Body of pancreas (tissue), 4 donors: ENCODE measurements around the gene IGF2BP3. TPM values are rescaled to one million over a fixed set of nuclear protein-coding genes. Genes with fewer than 3 reads are reported as not detected.

Source experiments
- ATAC-seq: fragments of 150-250 bp; one replicate; pipeline ENCODE4 v1.9.1; 2016
- DNase-seq, 4 donors: peaks; one replicate each; pipeline ENCODE4 v3.0.0-alpha.2; 2019
- H3K27ac ChIP-seq, 4 donors: fragments of 200-600 bp; sonication (generic); 1 replicate in 3 of 4; 2 replicates in 1 of 4; pipeline versions ENCODE4 v1.5.1 to v1.6.1; 2016 to 2019; ENCODE audit warnings: mild to moderate bottlenecking in 1 of 4, mixed read lengths in 1 of 4, moderate library complexity in 1 of 4
- H3K27me3 ChIP-seq, 2 donors: fragments of 200-600 bp; sonication (generic); one replicate each; pipeline ENCODE4 v1.6.0; 2016; ENCODE audit warnings: mild to moderate bottlenecking in 1 of 2
- H3K36me3 ChIP-seq, 2 donors: fragments of 200-600 bp; sonication (generic); replicated peaks in 1 of 2; 2 replicates each; pipeline ENCODE4 v1.5.1; 2016; ENCODE audit warnings: low read depth in 2 of 2; ENCODE audit not compliant: insufficient read depth in 1 of 2
- H3K4me1 ChIP-seq: fragments of 200-600 bp; sonication (generic); one replicate; pipeline ENCODE4 v1.6.0; 2016
- H3K4me3 ChIP-seq, 2 donors: fragments of 200-600 bp; sonication (generic); 1 replicate in 1 of 2; 2 replicates in 1 of 2; pipeline ENCODE4 v1.5.1; 2016 to 2019
- H3K9me3 ChIP-seq, 3 donors: fragments of 200-600 bp; sonication (generic); 1 replicate in 2 of 3; 2 replicates in 1 of 3; pipeline ENCODE4 v1.5.1; 2016
- POLR2A ChIP-seq, 3 donors: fragments of 450-650 bp; IDR thresholded peaks; one replicate each; pipeline ENCODE4 v1.6.1; 2016; ENCODE audit warnings: antibody characterized with exemption in 3 of 3, mild to moderate bottlenecking in 2 of 3
- WGBS, 2 donors: methylation state at CpG; one replicate each; pipeline ENCODE4 v1.1.5; 2017; 5-methylcytosine and 5-hydroxymethylcytosine counted together
- intact Hi-C: fragments of 100-400 bp; cut with DNase I; formaldehyde crosslinking; loops from one replicate; pipeline ENCODE4 v1.15.1; 2023
- total RNA-seq, 2 donors: library from RNA; depleted of rRNA; stranded (reverse); fragments of >200 nt; gene quantifications; one replicate each; pipeline ENCODE4 v1.1.0, GENCODE V29; 2016
- TF ChIP-seq, protein P1 (sequence below), 7 experiments: fragments of 450-650 bp in 4 of 7; fragments of 200-600 bp in 3 of 7; sonication (generic) in 3 of 7; IDR thresholded peaks; one replicate each; pipeline ENCODE4 v1.5.1; 2016 to 2019; ENCODE audit warnings: antibody characterized with exemption in 7 of 7

The IGF2BP3 gene
- total RNA-seq, 2 donors from 2014 or later, result 0.33 to 1.3 TPM

DNA sequence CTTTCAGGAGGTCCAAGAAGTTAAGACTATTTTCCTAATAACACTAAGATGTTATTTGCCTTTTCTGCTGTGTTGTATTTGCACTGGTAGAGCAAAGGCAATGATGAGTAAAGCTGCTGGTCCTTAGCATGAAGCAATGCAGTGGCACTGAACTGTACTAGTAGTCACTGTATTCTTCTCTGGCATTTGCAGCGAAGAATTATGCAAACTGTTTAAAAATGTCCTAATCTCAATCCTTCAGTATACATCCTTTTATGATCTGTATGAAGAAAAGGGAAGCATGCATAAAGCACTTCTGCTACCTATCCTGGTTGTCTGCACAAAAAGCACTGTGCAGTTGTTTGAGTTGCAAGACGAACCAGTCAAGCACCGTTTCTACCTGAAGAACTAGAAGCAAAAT lies 20.4 kb downstream of the IGF2BP3 start:
- DNase-seq (no peak), ATAC-seq (no peak)
- H3K27ac ChIP-seq, result no peak overlapping the region
- H3K36me3 ChIP-seq, result no peaks in the 10 kb centered on the region
- TF ChIP-seq, protein P1, sequence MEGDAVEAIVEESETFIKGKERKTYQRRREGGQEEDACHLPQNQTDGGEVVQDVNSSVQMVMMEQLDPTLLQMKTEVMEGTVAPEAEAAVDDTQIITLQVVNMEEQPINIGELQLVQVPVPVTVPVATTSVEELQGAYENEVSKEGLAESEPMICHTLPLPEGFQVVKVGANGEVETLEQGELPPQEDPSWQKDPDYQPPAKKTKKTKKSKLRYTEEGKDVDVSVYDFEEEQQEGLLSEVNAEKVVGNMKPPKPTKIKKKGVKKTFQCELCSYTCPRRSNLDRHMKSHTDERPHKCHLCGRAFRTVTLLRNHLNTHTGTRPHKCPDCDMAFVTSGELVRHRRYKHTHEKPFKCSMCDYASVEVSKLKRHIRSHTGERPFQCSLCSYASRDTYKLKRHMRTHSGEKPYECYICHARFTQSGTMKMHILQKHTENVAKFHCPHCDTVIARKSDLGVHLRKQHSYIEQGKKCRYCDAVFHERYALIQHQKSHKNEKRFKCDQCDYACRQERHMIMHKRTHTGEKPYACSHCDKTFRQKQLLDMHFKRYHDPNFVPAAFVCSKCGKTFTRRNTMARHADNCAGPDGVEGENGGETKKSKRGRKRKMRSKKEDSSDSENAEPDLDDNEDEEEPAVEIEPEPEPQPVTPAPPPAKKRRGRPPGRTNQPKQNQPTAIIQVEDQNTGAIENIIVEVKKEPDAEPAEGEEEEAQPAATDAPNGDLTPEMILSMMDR (IDR thresholded peaks at IDR 0.05), result no peak
- TF ChIP-seq POLR2A (IDR thresholded peaks at IDR 0.05), result no peak
- H3K27me3 ChIP-seq, result no peaks in the 10 kb centered on the region
- H3K4me3 ChIP-seq, result no peak overlapping the region
- no peaks in the 10 kb centered on the region for H3K4me1 ChIP-seq
- 65 to 79% methylated on average over 3 of the region's 3 CpGs for WGBS, 2 donors
- H3K9me3 ChIP-seq, result no peaks in the 10 kb centered on the region
- intact Hi-C loops, result no loop called here

DNA sequence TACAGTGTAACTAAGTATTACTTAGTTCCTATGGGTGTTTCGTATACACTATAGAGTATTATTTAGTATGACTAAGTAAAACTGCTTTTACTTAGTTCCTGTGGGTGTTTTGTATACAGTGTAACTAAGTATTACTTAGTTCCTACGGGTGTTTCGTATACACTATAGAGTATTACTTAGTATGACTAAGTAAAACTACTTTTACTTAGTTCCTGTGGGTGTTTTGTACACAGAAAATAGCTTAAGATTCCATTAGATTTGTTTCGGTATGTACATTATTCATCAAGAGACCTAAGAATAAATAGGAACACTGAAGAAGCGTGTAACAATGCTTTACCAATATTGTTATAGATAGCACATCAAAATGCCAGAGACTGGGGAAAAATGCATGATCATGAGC lies 25.0 kb downstream of the IGF2BP3 start:
- H3K4me1 ChIP-seq, result no peaks in the 10 kb centered on the region
- DNase-seq (no peak), ATAC-seq (no peak)
- H3K27ac ChIP-seq, result no peak overlapping the region
- H3K4me3 ChIP-seq, result no peak overlapping the region
- H3K9me3 ChIP-seq, result no peaks in the 10 kb centered on the region
- no peak for TF ChIP-seq POLR2A (IDR thresholded peaks at IDR 0.05)
- TF ChIP-seq, protein P1 (IDR thresholded peaks at IDR 0.05), result no peak
- no peaks in the 10 kb centered on the region for H3K27me3 ChIP-seq
- intact Hi-C loops, result no loop called here
- H3K36me3 ChIP-seq, result no peaks in the 10 kb centered on the region
- WGBS, 2 donors, result 72 to 82% methylated on average over 5 of the region's 5 CpGs

DNA sequence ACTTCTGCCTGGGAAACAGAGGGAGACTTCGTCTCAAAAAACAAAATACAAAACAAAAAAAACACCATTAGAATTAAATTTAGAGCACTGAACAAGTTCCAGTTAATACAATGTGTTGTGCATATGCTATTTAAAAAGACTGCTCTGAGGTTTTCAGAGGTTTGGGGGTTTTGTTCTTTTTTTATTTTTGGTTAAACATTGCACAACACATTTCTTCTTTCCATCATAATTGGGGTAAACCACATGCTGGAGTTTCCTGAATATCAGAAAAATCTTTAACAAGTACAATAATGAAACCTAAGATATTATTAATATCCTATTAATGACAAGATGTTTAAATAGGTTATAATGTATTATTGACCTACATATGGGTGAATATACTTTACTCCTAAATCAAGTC lies 26.3 kb downstream of the IGF2BP3 start:
- WGBS, 2 donors, result 40 to 62% methylated on average over 1 of the region's 1 CpG
- Histone ChIP-seq H3K4me3 (no peak overlapping the region), H3K4me1 (no peaks in the 10 kb centered on the region), H3K27me3 (no peaks in the 10 kb centered on the region), H3K9me3 (no peaks in the 10 kb centered on the region), H3K36me3 (no peaks in the 10 kb centered on the region), H3K27ac (no peak overlapping the region)
- intact Hi-C loops, result no loop called here
- ATAC-seq, result no peak
- TF ChIP-seq, protein P1 (IDR thresholded peaks at IDR 0.05), result no peak
- TF ChIP-seq POLR2A (IDR thresholded peaks at IDR 0.05), result no peak
- no peak for DNase-seq

- intact Hi-C loops, result no loop called here
- WGBS, 2 donors, result 92 to 94% methylated on average over 4 of the region's 4 CpGs
- H3K27me3 ChIP-seq, result no peaks in the 10 kb centered on the region
These were observed 32.1 kb downstream of the IGF2BP3 start for GRCh38 chr7:23438171-23438570.

More at GRCh38 chr7:23438171-23438570, 32.1 kb downstream of the IGF2BP3 start:
- H3K4me3 ChIP-seq, result no peak overlapping the region
- TF ChIP-seq POLR2A (IDR thresholded peaks at IDR 0.05), result no peak
- TF ChIP-seq, protein P1 (IDR thresholded peaks at IDR 0.05), result no peak
- no peak for DNase-seq
- H3K9me3 ChIP-seq, result no peaks in the 10 kb centered on the region
- ATAC-seq, result no peak
- no peaks in the 10 kb centered on the region for H3K4me1 ChIP-seq
- H3K36me3 ChIP-seq, result no peaks in the 10 kb centered on the region
- H3K27ac ChIP-seq, result no peak overlapping the region
